SK-N-SH (cell line): ENCODE data around the gene MEIKIN. TPM values are rescaled to one million over a fixed set of nuclear protein-coding genes. Genes with fewer than 3 reads are reported as not detected.
A peak's percentile ranks its signal among the peaks of the same experiment; 100 is the strongest.

Experiments used
- CTCF ChIA-PET: fragments of 300-600, 350-600 bp; formaldehyde crosslinking; extraction: SDS; loops from one replicate; lab custom pipeline; 2021; lab: Yijun Ruan, JAX
- POLR2A ChIA-PET: fragments of 350-600 bp; sonication (Branson Sonifier 250); formaldehyde crosslinking; extraction: SDS; loops from one replicate; lab custom pipeline; 2020; ENCODE audit warnings: antibody characterized with exemption, inconsistent platforms; lab: Yijun Ruan, JAX
- DNase-seq: peaks from one replicate; pipeline ENCODE4 v3.0.0; 2012
- H2AFZ ChIP-seq: fragments of 200-600 bp; sonication (generic); 2 replicates; pipeline ENCODE4 v1.8.1; 2016; ENCODE audit warnings: antibody characterized with exemption, mild to moderate bottlenecking, low read depth
- H3F3A ChIP-seq: fragments of 200-600 bp; sonication (generic); replicated peaks from 2 replicates; pipeline ENCODE3; 2016; ENCODE audit warnings: antibody characterized with exemption, mild to moderate bottlenecking; ENCODE audit not compliant: insufficient read depth
- H3K27ac ChIP-seq, 2 experiments: fragments of 200-500 bp in 1 of 2; fragments of 200-600 bp in 1 of 2; sonication (Bioruptor generic) in 1 of 2; sonication (generic), shearing (Covaris generic) in 1 of 2; 2 replicates each; pipeline versions ENCODE4 v1.5.1 to v1.6.1; 2014 to 2016; ENCODE audit warnings: low read depth in 2 of 2, inconsistent platforms in 1 of 2, low read length in 1 of 2, mild to moderate bottlenecking in 1 of 2, mixed read lengths in 1 of 2
- H3K27me3 ChIP-seq: fragments of 200-600 bp; sonication (generic), shearing (Covaris generic); 2 replicates; pipeline ENCODE4 v1.6.1; 2016; ENCODE audit warnings: mixed run types; ENCODE audit not compliant: insufficient read depth
- H3K36me3 ChIP-seq, 2 experiments: fragments of 200-500 bp in 1 of 2; fragments of 200-600 bp in 1 of 2; sonication (Bioruptor generic) in 1 of 2; sonication (generic) in 1 of 2; replicated peaks in 1 of 2; 2 replicates each; pipeline versions ENCODE3 to v1.5.1; 2014 to 2016; ENCODE audit warnings: low read length in 1 of 2, mild to moderate bottlenecking in 1 of 2; ENCODE audit not compliant: insufficient read depth in 2 of 2, control insufficient read depth in 1 of 2
- H3K4me1 ChIP-seq, 2 experiments: fragments of 200-500 bp in 1 of 2; fragments of 200-600 bp in 1 of 2; sonication (Bioruptor generic) in 1 of 2; sonication (generic), shearing (Covaris generic) in 1 of 2; 2 replicates each; pipeline versions ENCODE4 v1.5.1 to v1.6.1; 2014 to 2016; ENCODE audit warnings: low read depth in 1 of 2, low read length in 1 of 2, mixed run types in 1 of 2; ENCODE audit not compliant: insufficient read depth in 2 of 2, control insufficient read depth in 1 of 2
- H3K4me2 ChIP-seq: fragments of 200-600 bp; sonication (generic), shearing (Covaris generic); 2 replicates; pipeline ENCODE4 v1.6.1; 2017; ENCODE audit warnings: mixed run types
- H3K4me3 ChIP-seq, 2 experiments: fragments of 200-500 bp in 1 of 2; fragments of 200-600 bp in 1 of 2; sonication (Bioruptor generic) in 1 of 2; sonication (generic), shearing (Covaris generic) in 1 of 2; 2 replicates each; pipeline versions ENCODE4 v1.5.1 to v1.8.1; 2014 to 2016; ENCODE audit warnings: low read depth in 2 of 2, inconsistent platforms in 1 of 2, low read length in 1 of 2, mild to moderate bottlenecking in 1 of 2, mixed read lengths in 1 of 2, moderate library complexity in 1 of 2
- H3K79me2 ChIP-seq: fragments of 200-600 bp; sonication (generic); 2 replicates; pipeline ENCODE4 v1.8.1; 2017; ENCODE audit warnings: mild to moderate bottlenecking; ENCODE audit not compliant: insufficient read depth
- H3K9ac ChIP-seq: fragments of 200-600 bp; sonication (generic); 2 replicates; pipeline ENCODE4 v1.6.1; 2017; ENCODE audit warnings: mixed run types
- H3K9me2 ChIP-seq: fragments of 200-600 bp; sonication (generic); 2 replicates; pipeline ENCODE4 v1.6.1; 2017; ENCODE audit warnings: mixed run types
- H3K9me3 ChIP-seq: fragments of 200-600 bp; sonication (generic); 2 replicates; pipeline ENCODE4 v1.6.1; 2017; ENCODE audit warnings: mixed run types, mild to moderate bottlenecking, moderate library complexity
- H4K20me1 ChIP-seq: fragments of 200-600 bp; sonication (generic); 2 replicates; pipeline ENCODE4 v1.6.1; 2017; ENCODE audit warnings: mild to moderate bottlenecking, mixed run types; ENCODE audit not compliant: insufficient read depth
- CHD2 ChIP-seq: fragments of 150-350 bp; IDR thresholded peaks from 2 replicates; pipeline ENCODE4 v1.6.1; 2018; ENCODE audit warnings: low read length; ENCODE audit not compliant: partially characterized antibody
- ELF1 ChIP-seq: IDR thresholded peaks from 2 replicates; pipeline ENCODE4 v1.4.0; 2012
- EP300 ChIP-seq, 2 experiments: IDR thresholded peaks; 2 replicates each; pipeline versions ENCODE4 v1.4.0 to v1.6.1; 2012; ENCODE audit warnings: borderline replicate concordance in 1 of 2, low read depth in 1 of 2, low read length in 1 of 2
- FOSL2 ChIP-seq: IDR thresholded peaks from 2 replicates; pipeline ENCODE4 v1.4.0; 2012; ENCODE audit warnings: low read depth, mild to moderate bottlenecking, moderate library complexity, borderline replicate concordance
- FOXJ3 ChIP-seq: sonication (generic); formaldehyde crosslinking; IDR thresholded peaks from 2 replicates; pipeline ENCODE4 v1.5.1; 2020; ENCODE audit warnings: mild to moderate bottlenecking, missing genetic modification reagents
- FOXM1 ChIP-seq: IDR thresholded peaks from 2 replicates; pipeline ENCODE4 v1.4.0; 2012; ENCODE audit warnings: low read depth, mild to moderate bottlenecking
- GABPA ChIP-seq: IDR thresholded peaks from 2 replicates; pipeline ENCODE4 v1.4.0; 2012; ENCODE audit warnings: low read depth, mild to moderate bottlenecking
- IRF3 ChIP-seq: fragments of 150-350 bp; IDR thresholded peaks from 2 replicates; pipeline ENCODE4 v1.6.1; 2016; ENCODE audit warnings: mild to moderate bottlenecking, low read depth, low read length
- JUND ChIP-seq: IDR thresholded peaks from 2 replicates; pipeline ENCODE4 v1.4.0; 2012
- MEF2A ChIP-seq: IDR thresholded peaks from 2 replicates; pipeline ENCODE4 v1.4.0; 2012; ENCODE audit warnings: low read depth, borderline replicate concordance
- MXI1 ChIP-seq: IDR thresholded peaks from 2 replicates; pipeline ENCODE4 v1.6.1; 2012; ENCODE audit warnings: mild to moderate bottlenecking, low read depth, low read length, improper control_type of control experiment
- NRF1 ChIP-seq: IDR thresholded peaks from 2 replicates; pipeline ENCODE4 v1.6.1; 2012; ENCODE audit warnings: low read depth, mild to moderate bottlenecking, low read length
- POLR2AphosphoS5 ChIP-seq: IDR thresholded peaks from 2 replicates; pipeline ENCODE4 v1.6.1; 2012; ENCODE audit warnings: low read depth, low read length
- RCOR1 ChIP-seq: fragments of 150-350 bp; IDR thresholded peaks from 2 replicates; pipeline ENCODE4 v1.6.1; 2017; ENCODE audit warnings: antibody characterized with exemption, low read length
- REST ChIP-seq: IDR thresholded peaks from 2 replicates; pipeline ENCODE4 v1.6.1; 2012; ENCODE audit warnings: mild to moderate bottlenecking, low read depth, low read length, moderate library complexity
- RFX5 ChIP-seq: IDR thresholded peaks from 2 replicates; pipeline ENCODE4 v1.6.1; 2012; ENCODE audit warnings: mild to moderate bottlenecking, improper control_type of control experiment, low read length
- SMC3 ChIP-seq: IDR thresholded peaks from 2 replicates; pipeline ENCODE4 v1.6.1; 2012; ENCODE audit warnings: low read depth, low read length, improper control_type of control experiment
- TAF1 ChIP-seq: IDR thresholded peaks from 2 replicates; pipeline ENCODE4 v1.6.1; 2012; ENCODE audit warnings: low read depth, mild to moderate bottlenecking, low read length, moderate library complexity, borderline replicate concordance
- TCF12 ChIP-seq: IDR thresholded peaks from 2 replicates; pipeline ENCODE4 v1.4.0; 2012
- TEAD4 ChIP-seq: IDR thresholded peaks from 2 replicates; pipeline ENCODE4 v1.4.0; 2012; ENCODE audit warnings: mild to moderate bottlenecking, borderline replicate concordance; ENCODE audit not compliant: insufficient read depth
- USF1 ChIP-seq: IDR thresholded peaks from 2 replicates; pipeline ENCODE4 v1.4.0; 2012; ENCODE audit warnings: low read depth, borderline replicate concordance
- USF2 ChIP-seq: fragments of 150-350 bp; IDR thresholded peaks from 2 replicates; pipeline ENCODE4 v1.6.1; 2017; ENCODE audit warnings: antibody characterized with exemption, low read length, low read depth, borderline replicate concordance
- WGBS: methylation state at CpG from one replicate; pipeline ENCODE4 v1.1.6; 2017; ENCODE audit warnings: low lambda C conversion rate; 5-methylcytosine and 5-hydroxymethylcytosine counted together
- polyA plus RNA-seq, 3 experiments: library from polyadenylated mRNA; depleted of rRNA; stranded (reverse); fragments of >200 nt; gene quantifications; 2 replicates each; pipeline ENCODE4 v1.2.3, GENCODE V29; 2012
- TF ChIP-seq, protein P1 (sequence below): IDR thresholded peaks from 2 replicates; pipeline ENCODE4; 2012
- TF ChIP-seq, protein P2 (sequence below): IDR thresholded peaks from 2 replicates; pipeline ENCODE4 v1.4.0; 2012; ENCODE audit warnings: low read depth

Gene MEIKIN
- polyA plus RNA-seq, 1 of the 3 experiments (the other 2 are of a cell fraction): not detected

GRCh38 chr5:131796793-131797693, 148.4 kb downstream of the MEIKIN start, which contains the start of gene FNIP1:
TSS of gene FNIP1 (minus strand) at chr5:131797017. CDS start at chr5:131796921, 96 bp downstream.
- CTCF ChIA-PET: interaction anchor here (1.0 to 3.7 kb wide), 5 partner anchors 45 to 213 kb away, joined by 3 to 19 read pairs (median 3); no protein-coding TSS in a partner anchor
- H3K27ac ChIP-seq: peak within 1 kb of the TSS; percentile 90
- peak within 1 kb of the TSS; percentile 95 for H2AFZ ChIP-seq
- peak within 1 kb of the TSS; percentile 99 for H3K4me2 ChIP-seq
- peaks cover 34% of the 10 kb centered on the region for H4K20me1 ChIP-seq
- no peaks in the 10 kb centered on the region for H3K9me2 ChIP-seq
- POLR2A ChIA-PET: interaction anchor here (0.8 to 1.7 kb wide), 6 partner anchors 65 to 215 kb away, joined by 3 to 14 read pairs (median 4); partner anchors contain the start of gene RAPGEF6
- peak within 1 kb of the TSS; percentile 98 for H3K9ac ChIP-seq
- no peaks in the 10 kb centered on the region for H3F3A ChIP-seq
- peaks cover 47% of the 10 kb centered on the region for H3K79me2 ChIP-seq
- peaks cover 0 to 12% of the 10 kb centered on the region in 2 experiments; a peak in 2 of 4 replicates for H3K4me1 ChIP-seq
- H3K9me3 ChIP-seq: no peaks in the 10 kb centered on the region
- 0% methylated on average over 14 of the region's 79 CpGs for WGBS
- peak within 1 kb of the TSS; percentile 81 to 94 for H3K4me3 ChIP-seq
- H3K36me3 ChIP-seq: peaks cover 0 to 4% of the 10 kb centered on the region in 2 experiments
- DNase-seq: peak; percentile 100
- H3K27me3 ChIP-seq: no peaks in the 10 kb centered on the region
- TF ChIP-seq, protein P1, sequence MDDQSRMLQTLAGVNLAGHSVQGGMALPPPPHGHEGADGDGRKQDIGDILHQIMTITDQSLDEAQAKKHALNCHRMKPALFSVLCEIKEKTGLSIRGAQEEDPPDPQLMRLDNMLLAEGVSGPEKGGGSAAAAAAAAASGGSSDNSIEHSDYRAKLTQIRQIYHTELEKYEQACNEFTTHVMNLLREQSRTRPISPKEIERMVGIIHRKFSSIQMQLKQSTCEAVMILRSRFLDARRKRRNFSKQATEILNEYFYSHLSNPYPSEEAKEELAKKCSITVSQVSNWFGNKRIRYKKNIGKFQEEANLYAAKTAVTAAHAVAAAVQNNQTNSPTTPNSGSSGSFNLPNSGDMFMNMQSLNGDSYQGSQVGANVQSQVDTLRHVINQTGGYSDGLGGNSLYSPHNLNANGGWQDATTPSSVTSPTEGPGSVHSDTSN: peak; percentile 48; the same call in 1 of the 2 replicates
- TF ChIP-seq ELF1 (no peak), NRF1 (no peak), RFX5 (peak; percentile 31; the same call in 1 of the 2 replicates), EP300 (IDR thresholded peaks at IDR 0.05; ENCODE audit: borderline replicate concordance in 1 of 2, low read depth in 1 of 2, low read length in 1 of 2) (peak in 1 of 2 experiments; percentile 40; a peak in 1 of 4 replicates), IRF3 (no peak), TCF12 (peak; percentile 42; the same call in 1 of the 2 replicates), FOSL2 (peak; percentile 67), FOXJ3 (CRISPR knock-in tag) (no peak), USF1 (peak; percentile 98), MEF2A (no peak), JUND (peak; percentile 32; the same call in 1 of the 2 replicates), MXI1 (peak; percentile 77), USF2 (peak; percentile 95), RCOR1 (no peak), CHD2 (peak; percentile 83), POLR2AphosphoS5 (peak; percentile 89), GABPA (no peak), SMC3 (peak; percentile 9; the same call in 1 of the 2 replicates), REST (peak; percentile 27; the same call in 1 of the 2 replicates), TAF1 (peak; percentile 75; the same call in 1 of the 2 replicates), TEAD4 (no peak), FOXM1 (no peak)
- TF ChIP-seq, protein P2, sequence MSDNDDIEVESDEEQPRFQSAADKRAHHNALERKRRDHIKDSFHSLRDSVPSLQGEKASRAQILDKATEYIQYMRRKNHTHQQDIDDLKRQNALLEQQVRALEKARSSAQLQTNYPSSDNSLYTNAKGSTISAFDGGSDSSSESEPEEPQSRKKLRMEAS: peak; percentile 89
